ENCODE results near the gene RIOX2. TPM values are rescaled to one million over a fixed set of nuclear protein-coding genes. Genes with fewer than 3 reads are reported as not detected.

The RIOX2 gene
- total and polyA plus RNA-seq, 2 experiments from 2014 or later, result 29.1 to 36.4 TPM

DNA sequence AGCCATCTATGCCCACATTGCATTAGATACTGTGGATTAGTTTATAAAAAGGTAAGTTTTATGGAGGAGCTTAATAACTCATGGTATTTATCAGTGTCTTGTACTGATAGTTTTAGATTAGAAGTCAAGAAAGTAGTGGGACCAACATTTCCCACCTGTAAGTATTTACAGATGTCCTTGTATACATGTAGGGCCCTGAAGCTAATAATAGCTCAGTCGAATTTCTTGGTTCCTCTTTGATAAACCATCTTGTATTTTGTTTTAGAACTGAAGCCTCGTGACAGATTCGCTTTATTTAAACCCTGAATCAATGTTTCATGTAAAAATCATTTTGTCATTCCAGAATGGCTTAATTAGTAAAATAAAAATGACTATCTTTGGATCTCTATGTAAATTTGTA is 77.0 kb downstream of the RIOX2 start:
- DNase-seq, result no peak
- H3F3A ChIP-seq (ENCODE audit: insufficient read depth), result no peaks in the 10 kb centered on the region
- H2AFZ ChIP-seq, result no peak overlapping the region
- 80 to 84% methylated on average over 3 of the region's 3 CpGs for WGBS, 2 experiments (ENCODE audit: low coverage in 1 of 2, low lambda C conversion rate in 2 of 2, missing lambda C conversion rate in 2 of 2)
- H3K4me3 ChIP-seq, result no peak overlapping the region
- H3K4me2 ChIP-seq (ENCODE audit: unreplicated experiment), result no peak overlapping the region
- H3K9me3 ChIP-seq (ENCODE audit: low read depth), result no peaks in the 10 kb centered on the region
- H3K79me2 ChIP-seq (ENCODE audit: insufficient read depth), result no peaks in the 10 kb centered on the region
- no peaks in the 10 kb centered on the region for H3K9me2 ChIP-seq (ENCODE audit: insufficient read depth)
- no peak overlapping the region for H3K27ac ChIP-seq
- TF ChIP-seq EZH2 (IDR thresholded peaks at IDR 0.05; ENCODE audit: insufficient read depth, poor library complexity, severe bottlenecking) (no peak), EZH2phosphoT487 (IDR thresholded peaks at IDR 0.05; ENCODE audit: insufficient read depth, low read depth) (no peak)
- no peaks in the 10 kb centered on the region for H3K27me3 ChIP-seq (replicated peaks; ENCODE audit: insufficient read depth)
- in situ Hi-C loops (cut with MboI), result no loop called here
- no peaks in the 10 kb centered on the region for H3K4me1 ChIP-seq (ENCODE audit: insufficient read depth)
- H3K36me3 ChIP-seq (ENCODE audit: low read depth), result peaks cover 14% of the 10 kb centered on the region
- H3K9ac ChIP-seq, result no peak overlapping the region
- H4K20me1 ChIP-seq (ENCODE audit: insufficient read depth), result 0 out of 2 replicates have a peak, but pooled peaks cover 5% of the 10 kb centered on the region

DNA sequence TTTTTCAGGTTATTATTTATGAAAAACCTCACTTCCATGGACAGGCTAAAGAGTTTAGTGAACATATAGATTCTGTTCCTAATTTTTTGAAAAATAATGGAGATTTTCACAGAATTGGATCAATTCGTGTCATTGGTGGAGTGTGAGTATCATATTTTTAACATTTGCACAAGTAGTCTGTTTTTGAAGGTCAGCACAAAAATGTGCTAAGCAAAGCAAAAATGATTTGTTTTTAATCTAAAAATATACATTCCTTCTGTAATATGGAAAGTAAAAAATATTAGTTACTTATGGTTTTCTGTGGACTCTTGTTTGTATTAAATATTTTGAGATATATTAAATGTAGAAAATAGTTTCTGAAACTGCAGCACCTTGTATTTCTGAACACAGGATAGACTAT is 79.4 kb downstream of the RIOX2 start:
- H3K9me2 ChIP-seq (ENCODE audit: insufficient read depth), result no peaks in the 10 kb centered on the region
- in situ Hi-C loops (cut with MboI), result no loop called here
- no peak overlapping the region for H3K9ac ChIP-seq
- no peaks in the 10 kb centered on the region for H3K27me3 ChIP-seq (replicated peaks; ENCODE audit: insufficient read depth)
- H3K36me3 ChIP-seq (ENCODE audit: low read depth), result peaks cover 29% of the 10 kb centered on the region
- no peak overlapping the region for H3K4me2 ChIP-seq (ENCODE audit: unreplicated experiment)
- no peak overlapping the region for H3K27ac ChIP-seq
- no peak overlapping the region for H2AFZ ChIP-seq
- DNase-seq, result no peak
- no peak for TF ChIP-seq EZH2 (IDR thresholded peaks at IDR 0.05; ENCODE audit: insufficient read depth, poor library complexity, severe bottlenecking)
- WGBS, 2 experiments (ENCODE audit: low coverage in 1 of 2, low lambda C conversion rate in 2 of 2, missing lambda C conversion rate in 2 of 2), result 96 to 100% methylated on average over 1 of the region's 1 CpG
- H3K4me3 ChIP-seq, result no peak overlapping the region
- H3K4me1 ChIP-seq (ENCODE audit: insufficient read depth), result no peaks in the 10 kb centered on the region
- H3K9me3 ChIP-seq (ENCODE audit: low read depth), result no peaks in the 10 kb centered on the region
- H3K79me2 ChIP-seq (ENCODE audit: insufficient read depth), result no peaks in the 10 kb centered on the region
- 0 out of 2 replicates have a peak, but pooled peaks cover 5% of the 10 kb centered on the region for H4K20me1 ChIP-seq (ENCODE audit: insufficient read depth)
- no peaks in the 10 kb centered on the region for H3F3A ChIP-seq (ENCODE audit: insufficient read depth)

Other genes with a start within 250 kb of the RIOX2 start
- 8.1 and 8.2 TPM in 2 replicates for gene ARL6, start 207.7 kb downstream of the RIOX2 start, total RNA-seq (2014; rRNA removed; shearing (Covaris generic))
- gene ARL6, start 207.7 kb downstream of the RIOX2 start, polyA plus RNA-seq (2016; fragmentation: Nextera tagmentation; extraction: Ambion mirVana), result 8.0 and 9.2 TPM in 2 replicates
- gene CRYBG3, start 150.4 kb downstream of the RIOX2 start, total RNA-seq (2014; rRNA removed; shearing (Covaris generic)), result 16.8 and 16.9 TPM in 2 replicates
- 3.3 and 4.3 TPM in 2 replicates for gene CRYBG3, start 150.4 kb downstream of the RIOX2 start, polyA plus RNA-seq (2016; fragmentation: Nextera tagmentation; extraction: Ambion mirVana)
- not detected in 2 replicates for gene GABRR3, start 62.9 kb upstream of the RIOX2 start, total RNA-seq (2014; rRNA removed; shearing (Covaris generic))
- not detected in 2 replicates for gene GABRR3, start 62.9 kb upstream of the RIOX2 start, polyA plus RNA-seq (2016; fragmentation: Nextera tagmentation; extraction: Ambion mirVana)
- not detected in 2 replicates for gene OR5AC2, start 114.7 kb upstream of the RIOX2 start, total RNA-seq (2014; rRNA removed; shearing (Covaris generic))
- gene OR5AC2, start 114.7 kb upstream of the RIOX2 start, polyA plus RNA-seq (2016; fragmentation: Nextera tagmentation; extraction: Ambion mirVana), result not detected in 2 replicates
- not detected in 2 replicates for gene OR5H1, start 158.3 kb upstream of the RIOX2 start, total RNA-seq (2014; rRNA removed; shearing (Covaris generic))
- not detected in 2 replicates for gene OR5H1, start 158.3 kb upstream of the RIOX2 start, polyA plus RNA-seq (2016; fragmentation: Nextera tagmentation; extraction: Ambion mirVana)
- gene OR5H14, start 175.0 kb upstream of the RIOX2 start, total RNA-seq (2014; rRNA removed; shearing (Covaris generic)), result not detected in 2 replicates
- not detected in 2 replicates for gene OR5H14, start 175.0 kb upstream of the RIOX2 start, polyA plus RNA-seq (2016; fragmentation: Nextera tagmentation; extraction: Ambion mirVana)
- gene OR5H15, start 194.3 kb upstream of the RIOX2 start, total RNA-seq (2014; rRNA removed; shearing (Covaris generic)), result not detected in 2 replicates
- not detected in 2 replicates for gene OR5H15, start 194.3 kb upstream of the RIOX2 start, polyA plus RNA-seq (2016; fragmentation: Nextera tagmentation; extraction: Ambion mirVana)

Measured in GM23248 (cell line).